ENCODE results near the gene BAIAP2. TPM values are rescaled to one million over a fixed set of nuclear protein-coding genes. Genes with fewer than 3 reads are reported as not detected.

BAIAP2 gene
- total and polyA plus RNA-seq, 2 of the 13 experiments (the other 11 are each of a cell fraction or from before 2014, with no cell fraction given), result 22.5 to 24.0 TPM

GRCh38 chr17:81034168-81034777 is 678 bp upstream of the BAIAP2 start (continued):
- TF ChIP-seq PAWR (CRISPR knock-in tag; IDR thresholded peaks at IDR 0.05; ENCODE audit: borderline replicate concordance), result no peak
- TF ChIP-seq KLF15 (CRISPR knock-in tag; IDR thresholded peaks at IDR 0.05; ENCODE audit: borderline replicate concordance), result no peak
- 0 out of 2 replicates have a peak, but pooled peaks have one; percentile 15 for TF ChIP-seq MAX (IDR thresholded peaks at IDR 0.05)
- no peak for TF ChIP-seq NFATC3 (CRISPR knock-in tag; IDR thresholded peaks at IDR 0.05)
- TF ChIP-seq DR1 (CRISPR knock-in tag; IDR thresholded peaks at IDR 0.05), result no peak
- no peak for TF ChIP-seq ZNF484 (CRISPR knock-in tag; IDR thresholded peaks at IDR 0.05; ENCODE audit: borderline replicate concordance, low read depth)
- no peak for TF ChIP-seq HNRNPK (IDR thresholded peaks at IDR 0.05; ENCODE audit: low read depth, low read length, poor library complexity, severe bottlenecking)
- TF ChIP-seq MXD4 (CRISPR knock-in tag; IDR thresholded peaks at IDR 0.05), result no peak
- peak; percentile 20; the same call in 1 of the 2 replicates for TF ChIP-seq ZSCAN21 (CRISPR knock-in tag; IDR thresholded peaks at IDR 0.05; ENCODE audit: borderline replicate concordance)
- TF ChIP-seq ZNF280D (CRISPR knock-in tag; IDR thresholded peaks at IDR 0.05), result no peak
- no peak for TF ChIP-seq ZNF224 (CRISPR knock-in tag; IDR thresholded peaks at IDR 0.05)
- TF ChIP-seq GPN1 (CRISPR knock-in tag; IDR thresholded peaks at IDR 0.05; ENCODE audit: borderline replicate concordance), result no peak
- 0 out of 2 replicates have a peak, but pooled peaks have one; percentile 46 for TF ChIP-seq ZNF230 (CRISPR knock-in tag; IDR thresholded peaks at IDR 0.05)
- 0 out of 2 replicates have a peak, but pooled peaks have one; percentile 13 for TF ChIP-seq KLF11 (CRISPR knock-in tag; IDR thresholded peaks at IDR 0.05)
- TF ChIP-seq ZNF564 (CRISPR knock-in tag; IDR thresholded peaks at IDR 0.05), result 0 out of 2 replicates have a peak, but pooled peaks have one; percentile 19
- TF ChIP-seq HES4 (CRISPR knock-in tag; IDR thresholded peaks at IDR 0.05; ENCODE audit: borderline replicate concordance), result 0 out of 2 replicates have a peak, but pooled peaks have one; percentile 43
- TF ChIP-seq KLF12 (CRISPR knock-in tag; IDR thresholded peaks at IDR 0.05; ENCODE audit: borderline replicate concordance), result 0 out of 2 replicates have a peak, but pooled peaks have one; percentile 18
- 0 out of 2 replicates have a peak, but pooled peaks have one; percentile 31 for TF ChIP-seq ZNF558 (CRISPR knock-in tag; IDR thresholded peaks at IDR 0.05; ENCODE audit: borderline replicate concordance)
- TF ChIP-seq ZNF431 (CRISPR knock-in tag; IDR thresholded peaks at IDR 0.05; ENCODE audit: borderline replicate concordance, low read depth), result 0 out of 2 replicates have a peak, but pooled peaks have one; percentile 32
- peak; percentile 11 for TF ChIP-seq TEAD3 (CRISPR knock-in tag; optimal IDR thresholded peaks at IDR 0.05; ENCODE audit: borderline replicate concordance)
- peak; percentile 30 for TF ChIP-seq PTBP1 (IDR thresholded peaks at IDR 0.05; ENCODE audit: low read depth, low read length, poor library complexity, severe bottlenecking)
- TF ChIP-seq LCORL (IDR thresholded peaks at IDR 0.05), result no peak
- TF ChIP-seq LCORL (CRISPR knock-in tag; IDR thresholded peaks at IDR 0.05), result peak; percentile 45
- peak; percentile 12; the same call in 1 of the 2 replicates for TF ChIP-seq KDM5B (CRISPR knock-in tag; IDR thresholded peaks at IDR 0.05; ENCODE audit: borderline replicate concordance)
- no peak for TF ChIP-seq EED (CRISPR knock-in tag; IDR thresholded peaks at IDR 0.05)
- TF ChIP-seq, protein P1, sequence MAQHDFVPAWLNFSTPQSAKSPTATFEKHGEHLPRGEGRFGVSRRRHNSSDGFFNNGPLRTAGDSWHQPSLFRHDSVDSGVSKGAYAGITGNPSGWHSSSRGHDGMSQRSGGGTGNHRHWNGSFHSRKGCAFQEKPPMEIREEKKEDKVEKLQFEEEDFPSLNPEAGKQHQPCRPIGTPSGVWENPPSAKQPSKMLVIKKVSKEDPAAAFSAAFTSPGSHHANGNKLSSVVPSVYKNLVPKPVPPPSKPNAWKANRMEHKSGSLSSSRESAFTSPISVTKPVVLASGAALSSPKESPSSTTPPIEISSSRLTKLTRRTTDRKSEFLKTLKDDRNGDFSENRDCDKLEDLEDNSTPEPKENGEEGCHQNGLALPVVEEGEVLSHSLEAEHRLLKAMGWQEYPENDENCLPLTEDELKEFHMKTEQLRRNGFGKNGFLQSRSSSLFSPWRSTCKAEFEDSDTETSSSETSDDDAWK (CRISPR knock-in tag; IDR thresholded peaks at IDR 0.05), result no peak
